Cardiac fibroblast (primary cell): ENCODE data around the gene PALLD.

Source experiments
- DNase-seq, 2 donors: peaks; one replicate each; pipeline versions ENCODE4 v3.0.0 to v3.0.0-alpha.2; 2010; ENCODE audit warnings: low read depth in 2 of 2
- H3K4me3 ChIP-seq, 2 donors: replicated peaks in 1 of 2; 1 replicate in 1 of 2; 2 replicates in 1 of 2; pipeline ENCODE4 v1.5.1; 2011; ENCODE audit warnings: low read depth in 2 of 2, low read length in 2 of 2, mild to moderate bottlenecking in 2 of 2, moderate library complexity in 1 of 2
- CTCF ChIP-seq: IDR thresholded peaks from one replicate; pipeline ENCODE4 v1.5.1; 2011; ENCODE audit warnings: low read depth, mild to moderate bottlenecking, low read length, inconsistent platforms

PALLD gene

GRCh38 chr4:168817370-168817769 is 320.5 kb downstream of the PALLD start:
- TF ChIP-seq CTCF, result no peak
- DNase-seq, result no peak
- no peak overlapping the region for H3K4me3 ChIP-seq

GRCh38 chr4:168822481-168822880 is 325.6 kb downstream of the PALLD start:
- DNase-seq, result no peak
- H3K4me3 ChIP-seq, result no peak overlapping the region
- no peak for TF ChIP-seq CTCF

GRCh38 chr4:168825975-168826374 is 329.1 kb downstream of the PALLD start:
- no peak overlapping the region for H3K4me3 ChIP-seq
- no peak for DNase-seq
- TF ChIP-seq CTCF, result no peak

- TF ChIP-seq CTCF, result no peak
- DNase-seq, result no peak
- no peak overlapping the region for H3K4me3 ChIP-seq
Measured at GRCh38 chr4:168826620-168827019, 329.8 kb downstream of the PALLD start.

- no peak overlapping the region for H3K4me3 ChIP-seq
- TF ChIP-seq CTCF, result no peak
- DNase-seq, result peak in 1 of 2 donors; percentile 57
Measured at GRCh38 chr4:168830777-168831512, 334.1 kb downstream of the PALLD start.

- no peak for DNase-seq
Measured at GRCh38 chr4:168831585-168831918, 334.7 kb downstream of the PALLD start.

More at GRCh38 chr4:168831585-168831918, 334.7 kb downstream of the PALLD start:
- TF ChIP-seq CTCF, result no peak
- peak overlapping the region; percentile 89 to 94 for H3K4me3 ChIP-seq
